NCI-H2227 (cell line): ENCODE measurements around the gene PANK4.

Experiments used
- DNase-seq: peaks from one replicate; lab custom pipeline; 2025; ENCODE audit not compliant: unreplicated experiment; lab: John Stamatoyannopoulos, UW

The PANK4 gene

DNA sequence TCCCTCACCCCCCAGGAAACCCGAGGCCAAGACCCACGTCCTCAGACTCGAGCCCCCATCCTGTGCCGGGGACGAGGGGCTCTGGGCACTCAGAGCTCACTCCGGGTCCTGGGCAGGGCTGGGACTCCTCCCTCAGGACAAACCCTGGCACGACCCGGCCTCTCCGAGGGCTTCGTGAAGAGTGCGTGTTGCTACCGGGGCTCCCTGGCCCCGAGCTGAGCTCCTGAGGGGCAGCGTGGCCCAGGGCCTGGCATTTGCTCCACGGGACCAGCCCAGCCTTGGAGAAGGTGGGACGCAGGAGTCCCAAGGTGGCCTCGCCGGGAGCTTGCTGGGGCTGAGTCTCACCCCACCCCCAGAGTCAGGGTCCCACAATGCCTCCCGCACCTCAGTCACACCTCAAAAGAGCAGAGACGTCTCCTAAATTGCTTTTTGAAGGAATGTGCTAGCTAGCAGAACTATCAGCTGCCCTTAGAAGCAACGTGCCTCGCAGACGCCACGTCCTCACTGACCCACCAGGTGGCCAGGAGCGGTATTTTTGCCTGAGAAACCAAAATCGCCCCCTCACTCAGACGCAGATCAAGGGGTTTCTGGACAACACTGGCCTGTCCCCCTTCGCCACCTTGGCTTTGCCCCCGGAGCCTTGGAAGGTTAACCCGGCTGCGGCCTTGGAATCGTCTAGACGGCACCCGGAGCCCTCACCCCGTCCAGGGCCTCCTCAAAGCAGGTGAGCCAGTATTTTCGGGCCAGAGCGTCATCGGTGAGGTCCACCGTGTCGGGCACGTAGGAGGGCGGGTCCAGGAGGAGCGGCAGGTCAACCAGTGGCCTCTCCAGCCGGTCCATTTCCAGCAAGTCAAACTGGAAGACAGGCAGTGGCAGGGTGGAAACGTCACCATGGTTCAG lies 11.3 kb downstream of the PANK4 start:
- DNase-seq, result no peak

DNA sequence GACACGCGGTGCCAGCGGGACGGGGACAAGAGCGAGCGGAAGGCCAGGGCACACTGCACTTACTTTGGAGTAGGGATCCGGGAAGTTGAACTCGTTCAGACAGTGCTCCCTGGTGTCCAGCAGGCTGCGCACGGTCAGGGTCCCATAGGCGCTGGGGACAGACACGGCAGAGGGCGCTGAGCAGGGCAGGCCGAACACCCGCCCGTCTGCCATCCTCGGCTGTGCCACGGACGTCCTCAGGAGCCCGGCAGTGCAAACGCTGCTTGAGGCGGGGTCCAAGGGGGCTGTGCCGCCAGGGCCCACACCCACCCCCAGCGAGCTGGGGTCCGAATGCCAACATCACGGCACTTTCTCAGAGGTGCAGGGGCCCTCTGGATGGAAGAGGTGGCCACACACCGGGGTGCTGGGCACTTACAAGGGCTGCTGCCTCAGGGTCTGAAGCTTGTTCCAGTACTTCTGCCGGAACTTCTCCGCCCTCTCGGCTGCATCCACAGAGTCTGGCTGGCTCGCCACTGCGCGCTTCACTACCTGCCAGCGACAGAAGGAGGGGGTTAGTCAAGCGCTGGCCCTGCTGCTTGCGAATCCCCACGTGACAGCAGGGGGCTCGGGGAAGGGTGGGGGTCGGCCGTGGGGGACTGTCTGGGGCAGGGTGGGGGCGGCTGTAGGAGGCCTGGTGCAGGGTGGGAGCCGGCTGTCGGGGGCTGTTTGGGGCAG lies 12.3 kb downstream of the PANK4 start:
- no peak for DNase-seq

DNA sequence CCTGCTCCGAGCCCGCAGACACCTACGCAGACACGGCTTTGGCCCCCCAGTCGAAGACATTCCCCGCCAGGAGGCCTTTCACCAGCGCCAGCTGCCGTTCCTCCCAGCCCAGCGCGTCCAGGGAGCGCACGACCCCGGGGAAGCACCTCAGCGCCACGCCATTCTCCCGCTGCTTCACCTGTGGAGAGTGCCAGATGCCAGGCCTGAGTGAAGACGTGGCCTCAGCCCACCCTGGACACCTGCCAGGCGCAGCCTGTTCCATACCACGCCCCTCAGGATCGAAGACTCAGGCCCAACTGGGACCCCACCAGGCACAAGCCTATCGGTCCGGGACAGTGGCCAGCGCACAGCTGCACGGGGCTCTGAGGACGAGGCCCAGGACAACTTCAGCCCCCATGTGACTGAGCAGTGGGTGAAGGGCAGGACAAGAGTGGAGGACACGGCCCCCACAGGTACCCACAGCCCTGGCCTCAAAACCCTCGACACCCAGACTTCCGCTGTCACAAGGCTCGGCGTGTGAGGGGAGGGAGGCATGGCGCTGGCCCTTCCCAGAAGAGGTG lies 13.5 kb downstream of the PANK4 start:
- no peak for DNase-seq

DNA sequence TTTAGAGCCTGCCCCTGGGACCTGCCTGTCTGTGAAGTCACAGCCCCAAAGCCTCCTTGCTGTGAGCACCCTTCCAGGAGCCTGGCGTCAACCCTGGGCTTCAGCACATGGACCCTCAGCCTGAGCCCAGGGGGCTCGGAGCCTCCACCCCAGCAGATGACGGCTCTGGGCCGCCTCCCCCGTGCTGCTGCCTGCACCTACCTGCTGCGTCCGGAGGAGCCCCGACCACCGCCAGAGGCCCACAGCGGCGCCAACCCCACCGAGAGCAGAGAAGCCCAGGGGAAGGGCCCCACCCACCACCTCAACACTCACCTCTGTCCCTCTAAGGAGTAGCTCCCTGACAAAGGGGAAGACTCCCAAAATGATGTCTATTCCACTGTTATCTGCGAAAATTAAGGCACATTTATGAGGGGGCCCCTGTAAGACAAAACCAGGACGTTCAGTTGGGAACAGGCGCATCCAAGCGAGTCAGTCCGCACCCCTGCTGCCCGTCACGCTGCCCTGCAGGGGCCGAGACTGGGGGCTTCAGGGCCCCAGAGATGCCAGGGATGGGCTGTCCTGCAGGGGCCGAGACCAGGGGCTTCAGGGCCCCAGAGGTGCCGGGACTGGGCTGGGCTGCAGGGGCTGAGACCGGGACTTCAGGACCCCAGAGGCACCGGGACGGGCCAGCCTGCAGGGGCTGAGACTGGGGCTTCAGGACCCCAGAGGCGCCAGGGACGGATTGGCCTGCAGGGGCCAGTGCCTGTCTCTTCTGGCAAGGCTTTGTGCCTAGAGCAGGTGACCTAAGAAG lies 15.8 kb downstream of the PANK4 start:
- no peak for DNase-seq

DNA sequence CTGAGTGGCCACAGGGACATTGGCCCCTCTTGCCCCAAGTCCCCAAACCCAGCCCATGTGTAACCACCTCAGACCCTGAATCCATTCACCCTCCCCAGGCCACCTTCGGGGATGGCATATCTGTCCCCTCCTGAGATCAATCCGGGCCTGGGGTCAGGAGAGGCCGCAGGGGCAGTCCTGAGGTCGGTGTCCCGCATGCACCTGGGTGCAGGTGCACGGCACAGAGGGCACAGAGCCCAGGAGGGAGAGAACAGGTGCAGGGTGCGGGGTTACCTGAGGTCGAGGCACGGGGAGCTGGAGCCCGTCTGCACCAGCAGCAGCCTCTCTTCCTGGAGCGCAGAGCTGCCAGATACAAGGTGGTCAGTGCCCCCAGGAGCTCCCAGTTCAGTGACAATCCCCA lies 16.8 kb downstream of the PANK4 start:
- DNase-seq, result no peak

DNA sequence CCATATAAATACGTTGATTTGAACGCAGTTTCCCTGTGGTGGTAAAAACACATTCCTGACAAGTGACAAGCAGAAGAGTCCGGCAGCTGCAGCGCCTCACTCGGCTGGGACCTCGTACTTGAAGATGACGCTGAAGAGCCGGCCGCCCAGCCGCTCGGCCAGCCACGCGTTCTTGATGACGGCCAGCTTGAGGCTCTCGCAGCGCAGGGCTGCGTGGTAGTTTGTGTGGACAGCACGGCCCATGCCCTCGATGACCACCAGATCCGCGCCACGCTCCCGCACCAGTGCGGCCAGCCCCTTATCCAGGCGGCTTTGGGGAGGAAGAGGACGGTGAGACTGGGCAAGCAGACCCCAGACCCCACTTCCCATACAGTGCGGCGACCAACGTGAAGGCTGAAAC lies 17.6 kb downstream of the PANK4 start:
- no peak for DNase-seq

DNA sequence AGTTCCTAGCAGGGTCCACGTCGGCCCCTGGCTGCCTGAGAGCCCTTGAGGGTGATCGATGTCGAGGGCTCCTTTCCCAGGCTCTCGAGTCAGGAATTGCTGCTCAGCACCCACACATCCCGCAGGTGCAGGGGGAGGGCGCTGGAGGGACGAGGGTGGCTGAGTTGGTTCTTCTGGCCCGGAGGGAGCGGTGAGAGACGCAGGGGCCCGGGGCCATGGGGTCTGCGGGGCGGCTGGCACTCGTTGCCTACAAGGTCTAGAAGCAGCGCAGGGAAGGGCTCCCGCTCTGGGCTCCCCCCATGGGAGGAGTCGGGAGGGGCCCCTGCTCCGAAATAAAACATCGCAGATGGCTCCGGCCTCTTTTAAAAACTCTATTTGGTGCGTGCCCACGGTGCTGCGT lies 18.2 kb downstream of the PANK4 start:
- no peak for DNase-seq

DNA sequence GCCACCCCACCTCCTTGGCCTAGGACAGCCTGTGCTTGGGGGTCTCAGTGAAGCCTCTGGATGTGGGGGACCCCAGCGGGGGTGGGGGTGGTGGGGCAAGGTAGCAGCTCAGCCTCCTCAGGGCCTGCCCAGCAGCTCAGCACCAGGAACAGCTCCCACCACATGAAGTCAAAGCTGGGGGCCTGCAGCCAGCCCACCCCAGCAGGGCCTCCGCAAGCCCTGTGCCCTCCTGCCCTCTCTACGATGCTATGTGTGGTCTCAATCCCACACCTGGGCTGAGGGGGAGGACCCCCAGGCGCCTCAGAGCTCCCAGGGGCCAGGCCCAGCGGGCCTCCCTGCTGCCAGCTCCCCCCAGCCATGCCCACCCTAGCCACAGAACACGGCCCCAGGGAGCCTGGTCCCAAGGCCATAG lies 18.6 kb downstream of the PANK4 start:
- DNase-seq, result no peak

DNA sequence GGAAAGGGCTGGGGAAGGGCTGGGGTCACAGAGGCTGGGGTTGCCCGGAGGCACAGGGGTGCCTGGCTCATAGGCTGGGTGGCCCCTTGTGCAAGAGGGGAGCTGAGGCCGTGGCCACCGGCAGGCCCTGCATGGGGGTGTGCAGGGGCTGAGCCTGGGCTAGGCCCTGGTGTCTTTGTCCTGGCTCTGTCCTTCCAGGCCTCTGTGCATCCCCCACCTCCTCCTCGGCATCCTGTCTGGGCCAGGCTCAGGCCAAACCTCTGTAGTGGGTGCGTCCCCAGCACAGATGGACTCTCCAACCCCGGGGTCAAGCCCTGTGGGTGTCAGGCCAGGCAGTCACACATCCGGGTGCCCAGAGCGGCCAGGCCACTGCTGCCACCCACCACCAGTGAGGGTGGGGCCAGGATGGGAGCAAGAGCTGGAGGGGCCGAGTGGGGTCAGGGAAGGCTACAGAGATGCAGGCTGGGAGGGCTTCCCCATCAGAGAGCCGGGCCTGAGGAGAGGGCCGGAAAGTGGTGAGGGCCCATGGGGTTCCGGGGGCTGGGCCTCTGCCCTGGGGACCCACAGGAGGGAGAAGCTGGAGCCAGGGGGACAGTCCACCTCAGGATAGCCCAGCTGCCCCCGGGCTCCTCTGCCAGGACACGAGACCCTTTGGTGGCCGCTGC lies 19.4 kb downstream of the PANK4 start:
- no peak for DNase-seq

DNA sequence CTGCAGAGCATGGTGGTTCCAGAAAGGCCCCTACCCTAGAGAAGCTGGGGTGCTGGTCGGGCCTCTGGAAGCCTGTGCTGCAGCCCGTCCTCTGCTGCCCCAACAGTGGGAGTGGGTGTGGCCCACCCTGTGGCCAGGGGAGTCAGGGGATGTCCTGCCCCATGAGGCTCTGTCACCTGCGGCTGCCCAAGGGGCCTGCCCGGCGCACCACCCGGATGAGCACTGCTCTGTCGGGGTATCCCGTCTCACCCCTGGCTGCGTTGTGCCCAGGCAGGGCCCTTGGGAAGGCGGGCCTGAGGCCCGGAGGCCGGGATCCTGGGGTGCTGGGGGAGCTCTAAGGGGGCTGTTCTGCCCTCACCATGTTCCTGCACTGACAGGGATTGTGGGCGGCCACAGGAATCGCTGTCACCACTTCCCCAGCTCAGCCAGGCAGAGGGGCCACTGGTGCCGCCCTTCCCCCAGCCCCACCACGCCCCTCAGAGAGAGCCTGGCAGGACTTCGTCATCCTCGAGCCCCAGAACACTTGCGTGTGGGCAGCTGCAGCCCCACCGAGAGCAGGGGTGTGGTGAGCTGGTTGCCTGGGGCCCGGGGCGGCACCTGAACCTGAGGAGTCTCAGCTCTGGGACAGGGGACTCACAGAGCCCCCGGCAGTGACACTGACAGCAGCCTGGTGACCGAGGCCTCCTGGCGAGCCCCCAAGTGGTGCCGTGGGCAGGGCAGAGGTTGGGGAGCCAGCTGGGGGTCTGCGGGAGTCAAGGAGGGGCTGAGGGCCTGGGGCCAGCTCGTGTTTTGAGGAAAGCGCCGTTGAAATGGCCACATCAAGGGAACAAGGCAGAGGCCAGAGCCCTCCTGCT lies 20.2 kb downstream of the PANK4 start:
- DNase-seq, result no peak

DNA sequence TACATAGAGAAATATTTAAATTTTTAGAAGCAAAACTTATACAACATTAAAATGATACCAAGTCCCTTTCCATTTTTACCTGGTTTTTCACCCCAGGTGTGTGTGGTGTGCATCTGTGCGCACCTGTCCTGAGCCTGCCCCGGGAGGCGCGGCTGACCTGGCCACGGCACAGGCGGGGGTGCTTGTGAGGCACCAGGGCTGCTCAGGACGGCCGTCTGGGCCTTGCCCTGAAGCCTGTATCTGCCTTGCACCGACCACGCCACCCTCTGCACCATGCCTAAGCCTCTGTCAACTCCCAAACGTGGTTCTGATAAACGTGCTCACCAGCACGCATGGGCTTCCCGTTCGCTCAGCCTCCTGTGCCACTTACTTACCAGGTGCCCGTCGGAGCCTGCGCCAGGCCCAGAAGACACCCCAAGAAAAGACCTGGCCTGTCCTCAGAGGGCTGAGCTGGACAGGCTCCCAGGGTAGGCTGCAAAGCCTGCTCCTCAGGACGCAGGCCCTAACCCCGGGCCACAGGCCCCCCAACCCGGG lies 20.9 kb downstream of the PANK4 start:
- DNase-seq, result no peak

DNA sequence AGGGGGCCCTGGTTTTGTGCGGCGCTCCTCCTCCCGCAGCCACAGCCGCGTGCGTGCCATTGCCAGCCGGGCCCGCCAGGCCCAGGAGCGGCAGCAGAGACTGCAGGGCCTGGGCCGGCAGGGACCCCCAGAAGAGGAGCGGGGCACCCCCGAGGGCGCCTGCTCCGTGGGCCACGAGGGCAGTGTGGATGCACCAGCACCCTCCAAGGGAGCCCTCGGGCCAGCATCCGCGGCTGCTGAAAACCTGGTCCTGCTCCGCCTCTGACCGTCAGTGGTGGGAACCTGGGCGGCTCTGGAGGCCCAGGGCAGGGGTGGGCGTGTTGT lies 21.5 kb downstream of the PANK4 start:
- no peak for DNase-seq

DNA sequence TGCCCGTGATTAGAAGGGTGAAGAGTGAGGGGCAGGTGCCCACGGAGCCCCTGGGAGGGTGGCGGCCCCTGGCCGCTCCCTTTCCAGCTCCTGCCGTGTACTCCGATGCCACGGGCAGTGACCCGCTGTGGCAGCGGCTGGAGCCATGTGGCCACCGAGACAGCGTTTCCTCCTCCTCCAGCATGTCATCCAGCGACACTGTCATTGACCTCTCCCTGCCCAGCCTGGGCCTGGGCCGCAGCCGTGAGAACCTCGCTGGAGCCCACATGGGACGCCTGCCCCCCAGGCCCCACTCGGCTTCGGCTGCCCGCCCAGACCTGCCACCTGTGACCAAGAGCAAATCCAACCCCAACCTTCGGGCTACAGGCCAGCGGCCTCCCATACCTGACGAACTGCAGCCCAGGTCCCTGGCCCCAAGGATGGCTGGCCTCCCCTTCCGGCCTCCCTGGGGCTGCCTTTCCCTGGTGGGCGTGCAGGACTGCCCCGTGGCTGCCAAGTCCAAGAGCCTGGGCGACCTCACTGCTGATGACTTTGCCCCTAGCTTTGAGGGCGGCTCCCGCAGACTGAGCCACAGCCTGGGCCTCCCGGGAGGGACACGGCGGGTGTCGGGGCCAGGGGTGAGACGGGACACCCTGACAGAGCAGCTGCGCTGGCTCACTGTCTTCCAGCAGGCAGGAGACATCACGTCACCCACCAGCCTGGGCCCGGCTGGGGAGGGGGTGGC lies 22.0 kb downstream of the PANK4 start:
- no peak for DNase-seq

DNA sequence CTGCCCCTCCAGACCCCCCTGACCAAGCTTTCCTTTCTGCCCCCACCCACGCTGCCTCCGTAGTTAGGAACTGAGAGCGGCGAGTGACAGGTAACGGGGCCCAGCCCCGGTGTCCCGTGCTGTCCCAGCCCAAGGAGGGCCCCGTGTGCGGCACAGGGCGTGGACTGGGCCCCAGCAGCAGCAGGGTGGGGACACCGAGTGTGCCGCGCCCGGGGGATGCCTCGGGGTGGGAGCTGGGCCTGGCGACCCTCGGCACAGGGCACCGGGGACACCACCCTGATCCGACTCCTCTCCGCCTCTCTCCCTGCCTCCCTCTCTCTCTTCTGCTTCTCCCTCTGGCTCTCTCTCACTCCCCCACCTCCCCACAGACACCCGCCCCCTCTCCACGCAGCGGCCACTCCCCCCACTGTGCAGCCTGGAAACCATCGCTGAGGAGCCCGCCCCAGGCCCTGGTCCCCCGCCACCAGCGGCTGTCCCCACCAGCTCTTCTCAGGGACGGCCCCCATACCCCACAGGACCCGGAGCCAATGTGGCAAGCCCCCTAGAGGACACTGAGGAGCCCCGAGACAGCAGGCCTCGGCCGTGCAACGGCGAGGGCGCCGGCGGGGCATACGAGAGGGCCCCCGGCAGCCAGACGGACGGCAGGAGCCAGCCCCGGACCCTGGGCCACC lies 22.7 kb downstream of the PANK4 start:
- DNase-seq, result no peak

DNA sequence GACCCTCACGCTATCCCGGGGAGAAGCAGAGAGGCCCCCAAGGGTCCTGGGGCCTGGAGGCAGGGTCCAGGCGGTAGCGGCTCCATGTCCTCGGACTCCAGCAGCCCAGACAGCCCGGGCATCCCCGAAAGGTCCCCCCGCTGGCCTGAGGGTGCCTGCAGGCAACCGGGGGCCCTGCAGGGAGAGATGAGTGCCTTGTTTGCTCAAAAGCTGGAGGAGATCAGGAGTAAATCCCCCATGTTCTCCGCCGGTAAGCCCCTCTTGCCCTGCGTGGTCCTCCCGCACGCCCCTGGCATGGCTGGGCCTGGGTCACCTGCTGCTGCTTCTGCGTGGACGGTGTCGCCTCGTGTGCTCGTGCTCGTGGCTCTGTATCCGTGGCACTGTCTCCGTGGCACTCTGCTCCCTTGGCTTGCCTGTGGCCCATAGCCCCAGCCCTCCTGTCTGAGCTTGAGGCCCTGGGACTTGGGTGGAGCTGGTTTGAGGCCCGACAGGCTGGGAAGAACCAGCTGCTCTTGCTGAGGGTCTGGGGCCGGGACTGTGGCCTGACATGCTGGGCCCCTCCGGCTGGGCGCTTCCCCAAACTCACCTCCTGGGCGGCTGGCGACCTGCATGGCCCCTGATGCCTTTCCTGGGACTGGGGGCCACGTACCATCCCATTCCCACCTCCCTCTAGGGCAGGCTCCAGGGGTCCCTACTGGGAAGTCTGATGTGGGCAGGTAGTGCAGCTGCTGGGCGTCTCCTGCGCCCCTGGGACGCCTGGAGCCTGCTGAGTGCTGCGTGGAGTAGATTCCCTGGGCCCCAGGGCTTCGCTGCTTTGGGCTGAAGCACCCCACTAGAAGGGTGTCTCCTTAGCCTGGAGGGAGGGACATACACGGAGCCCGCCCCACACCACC lies 23.5 kb downstream of the PANK4 start:
- no peak for DNase-seq

DNA sequence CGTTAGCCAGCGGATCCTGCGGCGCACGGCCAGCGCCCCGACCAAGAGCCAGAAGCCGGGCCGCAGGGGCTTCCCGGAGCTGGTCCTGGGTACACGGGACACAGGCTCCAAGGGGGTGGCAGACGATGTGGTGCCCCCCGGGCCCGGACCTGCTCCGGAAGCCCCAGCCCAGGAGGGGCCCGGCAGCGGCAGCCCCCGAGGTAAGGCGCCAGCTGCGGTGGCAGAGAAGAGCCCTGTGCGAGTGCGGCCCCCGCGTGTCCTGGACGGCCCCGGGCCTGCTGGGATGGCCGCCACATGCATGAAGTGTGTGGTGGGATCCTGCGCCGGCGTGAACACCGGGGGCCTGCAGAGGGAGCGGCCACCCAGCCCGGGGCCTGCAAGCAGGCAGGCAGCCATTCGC lies 24.2 kb downstream of the PANK4 start:
- no peak for DNase-seq

DNA sequence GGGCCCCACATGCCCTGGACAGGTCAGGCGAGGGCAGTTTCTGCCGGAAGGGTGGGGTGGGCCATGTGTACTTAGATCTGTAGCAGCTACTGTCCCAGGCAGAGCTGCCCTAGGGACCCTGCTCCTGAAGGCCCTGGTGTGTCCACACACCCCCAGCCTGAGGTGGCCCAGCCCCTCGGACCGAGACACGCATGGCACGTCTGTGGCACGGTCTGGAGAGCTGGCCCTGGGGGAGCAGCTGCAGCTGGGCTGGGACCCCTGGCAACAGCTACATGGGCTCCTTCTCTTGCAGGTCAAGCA lies 24.6 kb downstream of the PANK4 start:
- no peak for DNase-seq
